ENCODE data around the gene PRR27.

Gene PRR27

GRCh38 chr4:70153937-70154336 lies at the start of gene PRR27:
Gene PRR27, plus strand, starts transcription at chr4:70154237. Its CDS starts 139 bp downstream, at chr4:70154376.
- DNase-seq (ENCODE audit: low read depth) = no peak

GRCh38 chr4:70110917-70111316 lies 43.1 kb upstream of the PRR27 start:
- DNase-seq (ENCODE audit: low read depth) = no peak

- DNase-seq (ENCODE audit: low read depth) = no peak
These were observed 40.4 kb upstream of the PRR27 start for GRCh38 chr4:70113656-70114055.

GRCh38 chr4:70114096-70114495 lies 39.9 kb upstream of the PRR27 start:
- DNase-seq (ENCODE audit: low read depth) = no peak

GRCh38 chr4:70120323-70120722 lies 33.7 kb upstream of the PRR27 start:
- no peak for DNase-seq (ENCODE audit: low read depth)

- DNase-seq (ENCODE audit: low read depth) = no peak
These were observed 20.6 kb upstream of the PRR27 start for GRCh38 chr4:70133473-70133872.

GRCh38 chr4:70138751-70139150 lies 15.3 kb upstream of the PRR27 start:
- no peak for DNase-seq (ENCODE audit: low read depth)

- DNase-seq (ENCODE audit: low read depth) = no peak
These were observed 2.8 kb upstream of the PRR27 start for GRCh38 chr4:70151271-70151670.

GRCh38 chr4:70152088-70152487 lies 1.9 kb upstream of the PRR27 start:
- no peak for DNase-seq (ENCODE audit: low read depth)

GRCh38 chr4:70158576-70158975 lies 4.5 kb downstream of the PRR27 start:
- DNase-seq (ENCODE audit: low read depth) = no peak

GRCh38 chr4:70177090-70177489 lies 23.1 kb downstream of the PRR27 start:
- no peak for DNase-seq (ENCODE audit: low read depth)

GRCh38 chr4:70178075-70178660 lies 24.1 kb downstream of the PRR27 start:
- no peak for DNase-seq (ENCODE audit: low read depth)

GRCh38 chr4:70179811-70180210 lies 25.8 kb downstream of the PRR27 start:
- DNase-seq (ENCODE audit: low read depth) = no peak

- DNase-seq (ENCODE audit: low read depth) = no peak
These were observed 27.8 kb downstream of the PRR27 start for GRCh38 chr4:70181864-70182263.

GRCh38 chr4:70182517-70183167 lies 28.6 kb downstream of the PRR27 start:
- no peak for DNase-seq (ENCODE audit: low read depth)

GRCh38 chr4:70183168-70183939 lies 29.3 kb downstream of the PRR27 start:
- DNase-seq (ENCODE audit: low read depth) = peak; percentile 38

GRCh38 chr4:70183940-70184246 lies 29.9 kb downstream of the PRR27 start:
- no peak for DNase-seq (ENCODE audit: low read depth)

GRCh38 chr4:70187216-70187615 lies 33.2 kb downstream of the PRR27 start:
- no peak for DNase-seq (ENCODE audit: low read depth)

GRCh38 chr4:70190579-70190978 lies 36.5 kb downstream of the PRR27 start:
- DNase-seq (ENCODE audit: low read depth) = no peak

GRCh38 chr4:70191647-70192046 lies 37.6 kb downstream of the PRR27 start:
- DNase-seq (ENCODE audit: low read depth) = no peak

GRCh38 chr4:70192895-70193294 lies 38.9 kb downstream of the PRR27 start:
- no peak for DNase-seq (ENCODE audit: low read depth)

GRCh38 chr4:70195425-70195824 lies 41.4 kb downstream of the PRR27 start, which contains the start of gene ODAM:
Gene ODAM, plus strand, starts transcription at chr4:70195725. Its CDS starts 819 bp downstream, at chr4:70196544.
- DNase-seq (ENCODE audit: low read depth) = no peak

- no peak for DNase-seq (ENCODE audit: low read depth)
These were observed 42.8 kb downstream of the PRR27 start for GRCh38 chr4:70196857-70197256.

Measured in fibroblast of gingiva (primary cell).